Esophagus squamous epithelium (tissue), 5 donors: ENCODE data around the gene RIMBP2. TPM values are rescaled to one million over a fixed set of nuclear protein-coding genes. Genes with fewer than 3 reads are reported as not detected.

Experiments used
- DNase-seq: peaks from one replicate; lab custom pipeline; 2025; lab: John Stamatoyannopoulos, UW
- H3K27ac ChIP-seq, 4 donors: fragments of 200-600 bp; sonication (generic); one replicate each; pipeline ENCODE4 v1.5.1; 2016 to 2019; ENCODE audit warnings: mild to moderate bottlenecking in 1 of 4
- H3K27me3 ChIP-seq, 4 donors: fragments of 200-600 bp; sonication (generic); 1 replicate in 3 of 4; 2 replicates in 1 of 4; pipeline versions ENCODE4 v1.5.1 to v1.6.0; 2017 to 2021; ENCODE audit warnings: antibody characterized with exemption in 1 of 4
- H3K36me3 ChIP-seq, 3 donors: fragments of 200-600 bp; sonication (generic); one replicate each; pipeline ENCODE4 v1.5.1; 2016 to 2019
- H3K4me1 ChIP-seq, 3 donors: fragments of 200-600 bp; sonication (generic); one replicate each; pipeline ENCODE4 v1.5.1; 2017 to 2019
- H3K4me3 ChIP-seq, 4 donors: fragments of 200-600 bp; sonication (generic); 1 replicate in 3 of 4; 2 replicates in 1 of 4; pipeline ENCODE4 v1.5.1; 2016 to 2019; ENCODE audit warnings: mild to moderate bottlenecking in 2 of 4, moderate library complexity in 1 of 4
- H3K9me3 ChIP-seq, 3 donors: fragments of 200-600 bp; sonication (generic); one replicate each; pipeline ENCODE4 v1.5.1; 2016 to 2019
- POLR2A ChIP-seq, 4 donors: fragments of 450-650 bp; IDR thresholded peaks; one replicate each; pipeline ENCODE4 v1.6.1; 2017; ENCODE audit warnings: antibody characterized with exemption in 4 of 4, mild to moderate bottlenecking in 4 of 4, moderate library complexity in 3 of 4
- WGBS, 2 donors: methylation state at CpG; one replicate each; pipeline ENCODE4 v1.1.5; 2018; 5-methylcytosine and 5-hydroxymethylcytosine counted together
- intact Hi-C: fragments of 100-400 bp; cut with DNase I; formaldehyde crosslinking; loops from one replicate; pipeline ENCODE4 v1.15.0; 2022
- total RNA-seq, 4 donors: library from RNA; depleted of rRNA; stranded (reverse); fragments of >200 nt; gene quantifications; one replicate each; pipeline ENCODE4 v1.1.0, GENCODE V29; 2016
- TF ChIP-seq, protein P1 (sequence below), 6 experiments: fragments of 450-650 bp in 4 of 6; fragments of 200-600 bp in 2 of 6; sonication (generic) in 2 of 6; IDR thresholded peaks; one replicate each; pipeline ENCODE4 v1.5.1; 2016 to 2019; ENCODE audit warnings: antibody characterized with exemption in 6 of 6, mild to moderate bottlenecking in 4 of 6, moderate library complexity in 4 of 6
- donor health status: DM: yes; HTN: yes; CAD: no.

Gene RIMBP2
- total RNA-seq, 4 donors from 2014 or later, result 0.08 to 0.76 (median 0.46) TPM

DNA sequence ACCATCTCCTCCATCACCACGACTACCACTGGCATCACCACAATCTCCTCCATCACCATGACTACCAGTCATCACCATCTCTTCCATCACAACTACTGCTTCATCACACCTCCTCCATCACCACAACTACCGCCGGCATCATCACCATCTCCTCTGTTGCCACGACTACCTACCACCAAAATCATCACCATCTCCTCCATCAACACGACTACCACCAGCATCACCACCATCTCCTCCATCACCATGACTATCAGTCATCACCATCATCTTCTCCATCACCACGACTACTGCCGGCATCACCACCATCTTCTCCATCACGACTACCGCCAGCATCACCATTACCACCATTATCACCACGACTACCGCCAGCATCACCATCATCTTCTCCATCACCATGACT lies 89.5 kb downstream of the RIMBP2 start:
- TF ChIP-seq POLR2A (IDR thresholded peaks at IDR 0.05), result no peak
- TF ChIP-seq, protein P1, sequence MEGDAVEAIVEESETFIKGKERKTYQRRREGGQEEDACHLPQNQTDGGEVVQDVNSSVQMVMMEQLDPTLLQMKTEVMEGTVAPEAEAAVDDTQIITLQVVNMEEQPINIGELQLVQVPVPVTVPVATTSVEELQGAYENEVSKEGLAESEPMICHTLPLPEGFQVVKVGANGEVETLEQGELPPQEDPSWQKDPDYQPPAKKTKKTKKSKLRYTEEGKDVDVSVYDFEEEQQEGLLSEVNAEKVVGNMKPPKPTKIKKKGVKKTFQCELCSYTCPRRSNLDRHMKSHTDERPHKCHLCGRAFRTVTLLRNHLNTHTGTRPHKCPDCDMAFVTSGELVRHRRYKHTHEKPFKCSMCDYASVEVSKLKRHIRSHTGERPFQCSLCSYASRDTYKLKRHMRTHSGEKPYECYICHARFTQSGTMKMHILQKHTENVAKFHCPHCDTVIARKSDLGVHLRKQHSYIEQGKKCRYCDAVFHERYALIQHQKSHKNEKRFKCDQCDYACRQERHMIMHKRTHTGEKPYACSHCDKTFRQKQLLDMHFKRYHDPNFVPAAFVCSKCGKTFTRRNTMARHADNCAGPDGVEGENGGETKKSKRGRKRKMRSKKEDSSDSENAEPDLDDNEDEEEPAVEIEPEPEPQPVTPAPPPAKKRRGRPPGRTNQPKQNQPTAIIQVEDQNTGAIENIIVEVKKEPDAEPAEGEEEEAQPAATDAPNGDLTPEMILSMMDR (IDR thresholded peaks at IDR 0.05), result no peak
- DNase-seq, result no peak
- H3K4me3 ChIP-seq, result no peak overlapping the region
- H3K27ac ChIP-seq, result no peak overlapping the region
- intact Hi-C loops, result no loop called here
- no peaks in the 10 kb centered on the region for H3K36me3 ChIP-seq
- H3K9me3 ChIP-seq, result peaks cover 0 to 14% (median 8%) of the 10 kb centered on the region in 3 donors
- no peaks in the 10 kb centered on the region for H3K4me1 ChIP-seq
- H3K27me3 ChIP-seq, result no peaks in the 10 kb centered on the region
- WGBS, 2 donors, result 81 to 82% methylated on average over 11 of the region's 11 CpGs

DNA sequence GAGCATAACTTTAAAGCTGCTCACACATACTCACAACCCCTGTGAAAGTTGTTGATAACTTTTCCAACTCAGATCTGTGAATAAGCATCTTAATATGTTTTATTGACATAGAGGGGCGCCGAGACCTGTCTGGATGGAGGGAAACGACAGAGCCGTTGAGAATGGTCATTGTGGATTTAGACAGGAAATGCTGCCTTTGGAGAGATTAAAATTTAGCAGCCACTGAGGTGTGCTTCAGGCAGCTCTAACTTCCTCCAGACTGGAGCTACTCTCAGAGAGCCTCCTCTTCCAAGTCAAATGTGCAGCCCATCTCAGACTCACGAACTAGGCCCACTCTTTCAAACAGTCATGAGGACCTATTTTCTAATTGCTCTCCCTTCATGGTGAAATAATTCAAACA lies 90.9 kb downstream of the RIMBP2 start:
- Histone ChIP-seq H3K4me3 (no peak overlapping the region), H3K27ac (no peak overlapping the region), H3K4me1 (no peaks in the 10 kb centered on the region), H3K27me3 (no peaks in the 10 kb centered on the region), H3K36me3 (no peaks in the 10 kb centered on the region), H3K9me3 (peaks cover 0 to 14% (median 8%) of the 10 kb centered on the region in 3 donors)
- WGBS, 2 donors, result 47 to 66% methylated on average over 5 of the region's 5 CpGs
- TF ChIP-seq, protein P1 (IDR thresholded peaks at IDR 0.05), result no peak
- TF ChIP-seq POLR2A (IDR thresholded peaks at IDR 0.05), result no peak
- DNase-seq, result no peak
- intact Hi-C loops, result no loop called here

DNA sequence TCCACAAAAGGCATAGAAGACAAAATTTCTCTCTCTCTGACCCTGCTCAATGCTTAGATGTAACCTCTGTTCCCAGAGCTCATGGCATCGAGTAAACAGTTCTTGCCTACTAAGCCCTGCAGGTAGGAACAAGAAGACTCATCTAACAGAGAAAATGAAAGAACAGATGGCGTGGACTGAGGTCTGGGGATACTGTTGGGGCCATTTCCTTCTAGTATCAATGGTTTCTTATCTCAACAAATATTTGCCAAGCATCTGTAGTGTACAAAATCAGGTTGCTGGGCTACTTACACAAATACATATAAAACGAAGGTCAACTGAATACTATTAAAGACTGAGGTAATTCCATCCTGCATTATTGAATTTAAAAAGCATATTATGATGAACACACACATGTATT lies 93.3 kb downstream of the RIMBP2 start:
- no peak overlapping the region for H3K4me3 ChIP-seq
- intact Hi-C loops, result no loop called here
- DNase-seq, result no peak
- no peaks in the 10 kb centered on the region for H3K27me3 ChIP-seq
- H3K9me3 ChIP-seq, result peaks cover 0 to 14% (median 8%) of the 10 kb centered on the region in 3 donors
- TF ChIP-seq, protein P1 (IDR thresholded peaks at IDR 0.05), result no peak
- no peak for TF ChIP-seq POLR2A (IDR thresholded peaks at IDR 0.05)
- WGBS, 2 donors, result 60 to 61% methylated on average over 3 of the region's 3 CpGs
- no peaks in the 10 kb centered on the region for H3K4me1 ChIP-seq
- H3K36me3 ChIP-seq, result no peaks in the 10 kb centered on the region
- H3K27ac ChIP-seq, result no peak overlapping the region

DNA sequence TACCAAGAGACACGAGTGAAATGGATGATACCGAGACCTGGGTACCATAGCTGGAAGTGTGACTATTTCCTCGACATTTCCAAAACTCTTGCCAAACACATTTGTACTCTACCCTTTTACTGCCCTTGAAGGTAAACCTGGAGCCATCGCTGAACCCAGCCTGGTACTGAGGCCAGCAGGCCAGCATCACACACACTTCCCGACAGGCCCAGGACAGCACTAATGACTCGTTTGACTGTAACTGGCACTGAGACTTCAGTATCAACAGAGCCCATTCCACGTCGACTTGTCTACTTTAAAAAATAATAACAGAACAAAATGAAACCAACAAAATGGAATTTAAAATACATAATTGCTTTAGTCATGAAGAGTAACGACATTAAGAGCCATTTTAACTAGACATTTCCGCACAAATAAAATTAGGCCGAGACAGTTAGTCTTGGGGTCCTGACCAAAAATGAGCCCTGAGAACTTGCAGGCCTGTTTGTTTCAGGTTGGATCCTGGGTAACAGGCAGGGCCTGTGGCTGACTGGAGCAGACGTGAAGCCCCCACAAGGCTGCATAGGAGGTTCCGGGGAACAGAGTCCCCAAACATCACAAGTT lies 94.3 kb downstream of the RIMBP2 start:
- Histone ChIP-seq H3K36me3 (no peaks in the 10 kb centered on the region), H3K4me3 (no peak overlapping the region), H3K27me3 (no peaks in the 10 kb centered on the region), H3K9me3 (peaks cover 0 to 14% (median 8%) of the 10 kb centered on the region in 3 donors), H3K4me1 (no peaks in the 10 kb centered on the region), H3K27ac (no peak overlapping the region)
- WGBS, 2 donors, result 88 to 90% methylated on average over 13 of the region's 13 CpGs
- intact Hi-C loops, result no loop called here
- no peak for TF ChIP-seq POLR2A (IDR thresholded peaks at IDR 0.05)
- no peak for DNase-seq

DNA sequence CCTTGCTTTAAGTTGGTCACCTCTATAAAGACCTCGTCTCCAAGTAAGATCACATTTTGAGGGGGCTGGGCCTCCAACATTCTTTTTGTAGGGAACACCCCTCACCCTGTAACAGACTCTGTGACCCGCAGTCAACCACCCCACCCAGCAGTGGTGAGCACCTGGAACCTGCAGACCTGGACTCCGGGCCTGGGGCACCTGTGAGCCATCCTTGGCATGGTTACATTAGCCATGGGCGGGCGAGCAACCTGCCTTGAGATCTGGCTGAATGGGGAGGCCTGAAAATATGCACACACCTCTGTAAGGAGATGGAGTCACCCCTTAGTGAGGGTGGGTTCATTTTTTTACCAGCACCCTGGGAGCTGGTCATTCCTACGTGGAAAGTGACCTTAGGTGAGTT lies 95.3 kb downstream of the RIMBP2 start:
- intact Hi-C loops, result no loop called here
- Histone ChIP-seq H3K27me3 (no peaks in the 10 kb centered on the region), H3K4me3 (no peak overlapping the region), H3K4me1 (no peaks in the 10 kb centered on the region), H3K9me3 (peaks cover 0 to 14% (median 8%) of the 10 kb centered on the region in 3 donors), H3K27ac (no peak overlapping the region), H3K36me3 (no peaks in the 10 kb centered on the region)
- no peak for DNase-seq
- TF ChIP-seq POLR2A (IDR thresholded peaks at IDR 0.05), result no peak
- TF ChIP-seq, protein P1 (IDR thresholded peaks at IDR 0.05), result no peak
- WGBS, 2 donors, result 73 to 93% methylated on average over 2 to 6 of the region's 6 CpGs
